ENCODE data around the gene NETO2. TPM values are rescaled to one million over a fixed set of nuclear protein-coding genes. Genes with fewer than 3 reads are reported as not detected.

The NETO2 gene
- total RNA-seq, 1 experiment from 2014 or later: 28.6 TPM

- no peak overlapping the region for H4K91ac ChIP-seq (ENCODE audit: insufficient read length, low read depth, low read length)
- H4K5ac ChIP-seq (ENCODE audit: insufficient read length, low read depth, low read length): no peak overlapping the region
- H3K4me1 ChIP-seq (ENCODE audit: insufficient read depth, low read length): no peaks in the 10 kb centered on the region
- H3K9me3 Mint-ChIP-seq: no peaks in the 10 kb centered on the region
- H2BK5ac ChIP-seq (ENCODE audit: insufficient read length, low read length): no peak overlapping the region
- peaks cover 28 to 29% of the 10 kb centered on the region in 2 experiments for H3K4me1 Mint-ChIP-seq
- H3K27me3 ChIP-seq (ENCODE audit: insufficient read depth, low read length): no peaks in the 10 kb centered on the region
- no peak overlapping the region for H3K56ac ChIP-seq (ENCODE audit: insufficient read length, low read depth, low read length)
- no peaks in the 10 kb centered on the region for H3K79me1 ChIP-seq (ENCODE audit: insufficient read depth, low read depth, low read length, poor library complexity, severe bottlenecking)
- no peak overlapping the region for H3K27ac Mint-ChIP-seq
- no peak overlapping the region for H2AFZ ChIP-seq (ENCODE audit: low read length)
- no peak overlapping the region for H2BK120ac ChIP-seq (ENCODE audit: low read depth, low read length, poor library complexity, severe bottlenecking)
- no peak overlapping the region for H3K27ac ChIP-seq (ENCODE audit: insufficient read length, low read depth, low read length)
- H3K4me3 Mint-ChIP-seq: no peak overlapping the region
- H3K4me2 ChIP-seq (ENCODE audit: insufficient read depth, insufficient read length, low read length): no peak overlapping the region
- H2BK15ac ChIP-seq (ENCODE audit: low read depth, low read length): no peak overlapping the region
- no peaks in the 10 kb centered on the region for H3K79me2 ChIP-seq (ENCODE audit: insufficient read depth, low read length)
- H3K14ac ChIP-seq (ENCODE audit: insufficient read depth, low read length): no peak overlapping the region
- H2AK5ac ChIP-seq (ENCODE audit: insufficient read length, low read length): no peak overlapping the region
- no peaks in the 10 kb centered on the region for H3K27me3 Mint-ChIP-seq (ENCODE audit: low read depth)
- H3K4ac ChIP-seq (ENCODE audit: low read depth, low read length): no peak overlapping the region
- no peak overlapping the region for H3K23ac ChIP-seq (ENCODE audit: insufficient read length, low read depth, low read length)
- no peaks in the 10 kb centered on the region for H3K9me3 ChIP-seq (ENCODE audit: control insufficient read depth, low read depth, low read length)
- no peak overlapping the region for H3K9ac ChIP-seq (ENCODE audit: extremely low read depth, insufficient read length, low read length)
- H4K20me1 ChIP-seq (ENCODE audit: control insufficient read depth, insufficient read depth, insufficient read length): no peaks in the 10 kb centered on the region
- H2BK12ac ChIP-seq (ENCODE audit: insufficient read length, low read depth, low read length): no peak overlapping the region
- no peak overlapping the region for H3T11ph ChIP-seq (ENCODE audit: low read length)
- DNase-seq: no peak
- no peak overlapping the region for H4K8ac ChIP-seq (replicated peaks; ENCODE audit: insufficient read length, low read depth, low read length)
- no peak for TF ChIP-seq CTCF (conservative IDR thresholded peaks at IDR 0.05)
- H2BK20ac ChIP-seq (ENCODE audit: low read depth, low read length, poor library complexity, severe bottlenecking): no peak overlapping the region
- no peaks in the 10 kb centered on the region for H3K23me2 ChIP-seq (ENCODE audit: insufficient read length, low read depth, low read length, poor library complexity, severe bottlenecking)
- H3K36me3 Mint-ChIP-seq (ENCODE audit: insufficient read depth in 1 of 3, low read depth in 3 of 3): peaks cover 5 to 20% (median 13%) of the 10 kb centered on the region in 3 experiments; a peak in 6 of 7 replicates
- WGBS (ENCODE audit: extremely low coverage, insufficient read length, low lambda C conversion rate): no CpG with 5 or more reads among the region's 1 CpG
- H3K18ac ChIP-seq (ENCODE audit: insufficient read length, low read depth, low read length): no peak overlapping the region
Measured at GRCh38 chr16:47081115-47081514, 62.6 kb downstream of the NETO2 start.

All from H9 (cell line).